HCT116 (cell line): Measurements from ENCODE around the gene HSPA12B.

Experiments used
- EGR1 ChIP-seq: IDR thresholded peaks from 2 replicates; pipeline ENCODE4 v1.6.1; 2012; ENCODE audit warnings: low read depth
- EZH2phosphoT487 ChIP-seq: fragments of 200-600 bp; IDR thresholded peaks from 2 replicates; pipeline ENCODE4 v1.6.1; 2018; ENCODE audit warnings: antibody characterized with exemption, borderline replicate concordance
- POLR2A ChIP-seq: IDR thresholded peaks from 2 replicates; pipeline ENCODE4 v1.7.0; 2011; ENCODE audit warnings: borderline replicate concordance; ENCODE audit not compliant: insufficient read depth, insufficient read length; ENCODE audit errors: extremely low read depth
- POLR2AphosphoS5 ChIP-seq: IDR thresholded peaks from 2 replicates; pipeline ENCODE4 v1.6.1; 2011; ENCODE audit warnings: mild to moderate bottlenecking, low read depth, low read length, moderate library complexity
- RAD21 ChIP-seq: IDR thresholded peaks from 2 replicates; pipeline ENCODE4 v1.6.1; 2012; ENCODE audit warnings: low read depth, mild to moderate bottlenecking
- REST ChIP-seq: IDR thresholded peaks from 2 replicates; pipeline ENCODE4 v1.6.1; 2012; ENCODE audit warnings: low read depth
- SIN3A ChIP-seq: IDR thresholded peaks from 2 replicates; pipeline ENCODE4 v1.6.1; 2012; ENCODE audit warnings: low read depth
- SP1 ChIP-seq: IDR thresholded peaks from 2 replicates; pipeline ENCODE4 v1.6.1; 2012; ENCODE audit warnings: low read depth
- ZBTB33 ChIP-seq: IDR thresholded peaks from 2 replicates; pipeline ENCODE4 v1.6.1; 2011; ENCODE audit warnings: mild to moderate bottlenecking, low read length, moderate library complexity; ENCODE audit not compliant: insufficient replicate concordance; ENCODE audit errors: extremely low read depth
- TF ChIP-seq, protein P1 (sequence below), 3 experiments: fragments of 200-600 bp in 1 of 3; sonication (generic) in 1 of 3; IDR thresholded peaks in 2 of 3; conservative IDR thresholded peaks in 1 of 3; 2 replicates each; pipeline ENCODE4 v1.5.1; 2012 to 2017; ENCODE audit warnings: low read depth in 2 of 3, low read length in 2 of 3, antibody characterized with exemption in 1 of 3, borderline replicate concordance in 1 of 3, control low read depth in 1 of 3, mild to moderate bottlenecking in 1 of 3, mixed read lengths in 1 of 3, mixed run types in 1 of 3, moderate library complexity in 1 of 3; ENCODE audit not compliant: insufficient read depth in 1 of 3
- TF ChIP-seq, protein P2 (sequence below): IDR thresholded peaks from 2 replicates; pipeline ENCODE4 v1.6.1; 2012

GRCh38 chr20:3711484-3711941 lies 21.0 kb upstream of the HSPA12B start:
- no peak for TF ChIP-seq POLR2AphosphoS5
- TF ChIP-seq, protein P1, sequence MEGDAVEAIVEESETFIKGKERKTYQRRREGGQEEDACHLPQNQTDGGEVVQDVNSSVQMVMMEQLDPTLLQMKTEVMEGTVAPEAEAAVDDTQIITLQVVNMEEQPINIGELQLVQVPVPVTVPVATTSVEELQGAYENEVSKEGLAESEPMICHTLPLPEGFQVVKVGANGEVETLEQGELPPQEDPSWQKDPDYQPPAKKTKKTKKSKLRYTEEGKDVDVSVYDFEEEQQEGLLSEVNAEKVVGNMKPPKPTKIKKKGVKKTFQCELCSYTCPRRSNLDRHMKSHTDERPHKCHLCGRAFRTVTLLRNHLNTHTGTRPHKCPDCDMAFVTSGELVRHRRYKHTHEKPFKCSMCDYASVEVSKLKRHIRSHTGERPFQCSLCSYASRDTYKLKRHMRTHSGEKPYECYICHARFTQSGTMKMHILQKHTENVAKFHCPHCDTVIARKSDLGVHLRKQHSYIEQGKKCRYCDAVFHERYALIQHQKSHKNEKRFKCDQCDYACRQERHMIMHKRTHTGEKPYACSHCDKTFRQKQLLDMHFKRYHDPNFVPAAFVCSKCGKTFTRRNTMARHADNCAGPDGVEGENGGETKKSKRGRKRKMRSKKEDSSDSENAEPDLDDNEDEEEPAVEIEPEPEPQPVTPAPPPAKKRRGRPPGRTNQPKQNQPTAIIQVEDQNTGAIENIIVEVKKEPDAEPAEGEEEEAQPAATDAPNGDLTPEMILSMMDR (IDR thresholded peaks at IDR 0.05 in 2 of 3, conservative IDR thresholded peaks at IDR 0.05 in 1 of 3; ENCODE audit: borderline replicate concordance in 1 of 3, insufficient read depth in 1 of 3, low read depth in 2 of 3, low read length in 2 of 3): no peak
- no peak for TF ChIP-seq POLR2A
- no peak for TF ChIP-seq SP1
- no peak for TF ChIP-seq SIN3A
- no peak for TF ChIP-seq EZH2phosphoT487
- TF ChIP-seq, protein P2, sequence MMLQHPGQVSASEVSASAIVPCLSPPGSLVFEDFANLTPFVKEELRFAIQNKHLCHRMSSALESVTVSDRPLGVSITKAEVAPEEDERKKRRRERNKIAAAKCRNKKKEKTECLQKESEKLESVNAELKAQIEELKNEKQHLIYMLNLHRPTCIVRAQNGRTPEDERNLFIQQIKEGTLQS: no peak
- TF ChIP-seq REST: no peak
- TF ChIP-seq RAD21: no peak
- TF ChIP-seq ZBTB33: no peak
- no peak for TF ChIP-seq EGR1
